ENCODE data around the gene ASB1.

The ASB1 gene

GRCh38 chr2:238498188-238498587 is 71.5 kb downstream of the ASB1 start:
- no peak for DNase-seq

- DNase-seq, result no peak
Measured at GRCh38 chr2:238498691-238499295, 72.1 kb downstream of the ASB1 start.

- no peak for DNase-seq
Measured at GRCh38 chr2:238499731-238500580, 73.2 kb downstream of the ASB1 start.

- no peak for DNase-seq
Measured at GRCh38 chr2:238501311-238501710, 74.6 kb downstream of the ASB1 start.

All from 8988T (cell line).